ENCODE data around the gene P2RY11. TPM values are rescaled to one million over a fixed set of nuclear protein-coding genes. Genes with fewer than 3 reads are reported as not detected.

Gene P2RY11, protein sequence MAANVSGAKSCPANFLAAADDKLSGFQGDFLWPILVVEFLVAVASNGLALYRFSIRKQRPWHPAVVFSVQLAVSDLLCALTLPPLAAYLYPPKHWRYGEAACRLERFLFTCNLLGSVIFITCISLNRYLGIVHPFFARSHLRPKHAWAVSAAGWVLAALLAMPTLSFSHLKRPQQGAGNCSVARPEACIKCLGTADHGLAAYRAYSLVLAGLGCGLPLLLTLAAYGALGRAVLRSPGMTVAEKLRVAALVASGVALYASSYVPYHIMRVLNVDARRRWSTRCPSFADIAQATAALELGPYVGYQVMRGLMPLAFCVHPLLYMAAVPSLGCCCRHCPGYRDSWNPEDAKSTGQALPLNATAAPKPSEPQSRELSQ
- 27.7 and 31.1 TPM in 2 replicates for total RNA-seq

- intact Hi-C loops (cut with micrococcal nuclease) = loop anchor here (5.0 kb wide), 1 partner anchor 179 kb away; no protein-coding TSS in a partner anchor
Observed at GRCh38 chr19:10111405-10111811, at the start of gene P2RY11. TSS of gene P2RY11 (plus strand) at chr19:10111693. CDS start at chr19:10111722, 29 bp downstream.

GRCh38 chr19:10061717-10062310 is 49.7 kb upstream of the P2RY11 start:
- intact Hi-C loops (cut with micrococcal nuclease) = no loop called here

DNA sequence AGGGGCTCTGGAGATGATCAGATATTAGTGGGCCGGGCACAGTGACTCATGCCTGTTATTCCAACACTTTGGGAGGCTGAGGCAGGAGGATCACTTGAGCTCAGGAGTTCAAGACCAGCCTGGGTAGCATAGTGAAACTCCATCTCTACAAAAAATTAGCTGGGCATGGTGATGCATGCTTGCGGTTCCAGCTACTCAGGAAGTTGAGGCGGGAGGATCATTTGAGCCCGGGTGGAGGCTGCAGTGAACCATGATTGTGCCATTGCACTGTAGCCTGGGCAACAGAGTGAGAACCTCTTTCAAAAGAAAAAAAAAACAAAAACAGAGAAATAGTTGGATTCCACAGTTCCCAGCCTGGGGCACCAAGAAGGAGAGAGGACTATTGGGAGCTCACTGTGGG is 43.3 kb upstream of the P2RY11 start:
- intact Hi-C loops (cut with micrococcal nuclease) = no loop called here

DNA sequence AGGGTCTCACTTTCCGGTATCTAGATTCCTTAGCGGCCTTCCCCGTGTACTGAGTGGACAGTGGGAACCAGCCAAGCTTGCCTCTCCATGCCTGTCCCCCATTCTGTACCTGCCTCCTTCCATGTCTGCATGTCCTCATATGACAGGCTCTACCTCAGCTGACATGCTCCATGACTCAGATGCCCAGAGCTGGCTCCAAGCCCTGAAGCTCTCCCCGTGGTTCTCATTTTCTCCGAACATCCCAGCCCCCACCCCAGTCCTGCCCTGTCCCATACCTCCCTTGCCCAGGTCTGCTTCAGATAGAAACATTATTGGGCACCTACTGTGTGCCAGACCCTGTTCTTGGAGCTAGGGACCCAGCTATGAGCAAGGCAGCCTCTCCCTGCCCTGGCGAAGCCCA is 42.4 kb upstream of the P2RY11 start:
- intact Hi-C loops (cut with micrococcal nuclease) = no loop called here

- intact Hi-C loops (cut with micrococcal nuclease) = no loop called here
Observed at GRCh38 chr19:10070730-10071446, 40.6 kb upstream of the P2RY11 start.

DNA sequence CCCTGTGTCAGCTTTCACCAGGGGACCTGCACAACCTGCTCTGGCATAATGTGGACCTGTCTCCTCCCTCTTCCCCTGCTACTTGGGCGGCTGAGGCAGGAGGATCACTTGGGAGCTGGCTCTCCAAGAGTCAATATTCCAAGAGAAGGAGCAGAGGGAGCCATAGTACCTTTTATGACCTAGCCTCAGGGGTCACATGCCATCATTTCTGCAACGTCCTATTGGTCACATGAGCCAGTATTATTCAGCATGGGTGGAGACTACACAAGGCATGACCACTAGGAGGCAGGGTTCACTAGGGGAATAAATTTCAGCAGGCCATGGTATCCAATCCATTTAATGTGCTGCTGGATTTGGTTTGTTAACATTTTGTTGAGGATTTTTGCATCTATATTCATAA is 37.3 kb upstream of the P2RY11 start:
- intact Hi-C loops (cut with micrococcal nuclease) = loop anchor here (1.0 kb wide), 1 partner anchor 39 kb away; no protein-coding TSS in a partner anchor

DNA sequence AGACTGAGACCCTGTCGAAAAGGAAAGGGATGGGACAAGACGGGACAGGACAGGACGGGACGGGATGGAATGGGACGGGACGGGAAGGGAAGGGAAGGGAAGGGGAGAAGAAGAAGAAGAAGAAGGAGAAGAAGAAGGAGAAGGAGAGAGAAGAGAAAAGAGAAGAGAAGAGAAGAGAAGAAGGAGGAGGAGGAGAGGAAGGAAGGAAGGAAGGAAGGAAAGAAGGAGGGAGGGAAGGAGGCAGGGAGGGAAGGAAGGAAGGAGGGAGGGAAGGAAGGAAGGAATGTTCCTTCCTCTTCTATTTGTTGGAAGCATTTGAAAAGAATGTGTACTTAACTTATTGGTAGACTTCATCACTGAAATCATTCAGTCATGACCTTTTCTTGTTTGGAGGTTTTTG is 35.0 kb upstream of the P2RY11 start:
- intact Hi-C loops (cut with micrococcal nuclease) = no loop called here

GRCh38 chr19:10078329-10078728 is 33.2 kb upstream of the P2RY11 start:
- intact Hi-C loops (cut with micrococcal nuclease) = no loop called here

DNA sequence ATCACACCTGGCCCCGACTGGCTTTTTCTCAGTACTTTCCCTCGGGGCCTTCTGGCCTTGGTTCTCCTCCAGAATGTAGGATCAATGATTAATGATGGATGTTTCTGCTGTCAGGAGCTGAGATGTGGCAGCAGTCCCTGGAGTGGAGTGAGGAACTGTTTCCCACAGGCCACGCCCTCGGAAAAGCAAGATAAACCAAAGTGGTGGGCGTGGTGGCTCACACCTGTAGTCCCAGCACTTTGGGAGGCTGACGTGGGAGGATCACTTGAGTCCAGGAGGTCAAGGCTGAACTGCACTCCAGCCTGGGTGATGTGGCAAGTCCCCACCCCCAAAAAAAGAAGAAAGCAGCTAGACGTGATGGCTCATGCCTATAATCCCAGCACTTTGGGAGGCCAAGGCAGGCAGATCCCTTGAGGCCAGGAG is 32.5 kb upstream of the P2RY11 start:
- intact Hi-C loops (cut with micrococcal nuclease) = no loop called here

DNA sequence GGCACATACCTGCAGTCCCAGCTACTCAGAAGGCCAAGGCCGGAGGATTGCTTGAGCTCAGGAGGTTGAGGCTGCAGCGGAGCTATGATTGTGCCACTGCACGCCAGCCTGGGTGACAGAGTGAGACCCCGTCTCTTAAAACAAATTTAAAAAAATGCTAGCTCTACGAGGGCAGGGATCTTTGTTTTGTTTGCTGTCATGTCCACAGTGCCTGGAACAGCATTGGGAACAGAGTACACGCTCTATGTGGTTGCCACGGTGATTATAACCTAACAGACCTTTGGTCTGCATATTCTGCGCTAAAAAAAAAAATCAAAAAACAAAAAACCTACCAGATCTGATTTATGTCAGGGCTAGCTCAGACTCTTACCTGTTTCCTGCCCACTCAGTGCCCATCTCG is 27.6 kb upstream of the P2RY11 start:
- intact Hi-C loops (cut with micrococcal nuclease) = no loop called here

GRCh38 chr19:10084803-10085202 is 26.7 kb upstream of the P2RY11 start:
- intact Hi-C loops (cut with micrococcal nuclease) = no loop called here

GRCh38 chr19:10085641-10086590 is 25.6 kb upstream of the P2RY11 start, which contains the start of gene SHFL:
TSS of gene SHFL (plus strand) at chr19:10086317. CDS start at chr19:10086428, 111 bp downstream.
- intact Hi-C loops (cut with micrococcal nuclease) = loop anchor here (1.0 kb wide), 1 partner anchor 10 kb away; no protein-coding TSS in a partner anchor

- intact Hi-C loops (cut with micrococcal nuclease) = loop anchor here (1.0 kb wide), 1 partner anchor 10 kb away; no protein-coding TSS in a partner anchor
Observed at GRCh38 chr19:10086591-10087192, 24.8 kb upstream of the P2RY11 start.

DNA sequence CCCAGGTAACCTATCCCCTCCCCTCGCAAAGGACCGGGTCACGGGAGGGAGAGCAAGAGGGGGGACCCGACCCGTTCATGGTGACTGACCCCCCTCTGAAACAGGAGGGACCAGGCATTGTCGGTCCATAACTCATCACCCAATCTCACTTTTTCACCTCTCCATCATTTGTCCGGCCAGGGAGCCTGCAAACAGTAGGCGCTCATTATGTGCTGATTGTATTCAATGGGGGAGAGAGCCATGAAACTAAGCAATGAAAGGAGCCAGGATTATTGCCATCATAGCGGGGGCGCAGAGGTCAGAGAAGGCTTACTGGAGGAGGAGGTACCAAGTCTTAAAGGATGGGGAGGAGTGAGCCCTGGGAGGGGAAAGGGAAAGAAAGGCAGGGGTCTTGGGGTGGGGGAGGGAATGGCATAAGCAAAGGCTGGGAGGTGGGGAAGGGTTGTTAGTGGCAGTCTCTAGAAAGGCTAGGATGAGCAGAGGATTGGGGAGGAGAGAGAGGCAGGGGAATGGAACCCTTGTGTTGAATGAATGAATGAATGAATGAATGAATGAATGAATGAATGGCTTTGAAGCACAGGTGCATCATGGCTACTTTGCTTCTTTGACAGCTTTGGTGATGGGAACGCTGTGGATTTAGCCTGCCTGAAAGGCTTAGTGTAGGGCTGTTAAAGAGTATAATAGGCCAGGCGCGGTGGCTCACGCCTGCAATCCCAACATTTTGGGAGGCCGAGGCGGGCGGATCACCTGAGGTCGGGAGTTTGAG is 24.0 kb upstream of the P2RY11 start:
- intact Hi-C loops (cut with micrococcal nuclease) = no loop called here

DNA sequence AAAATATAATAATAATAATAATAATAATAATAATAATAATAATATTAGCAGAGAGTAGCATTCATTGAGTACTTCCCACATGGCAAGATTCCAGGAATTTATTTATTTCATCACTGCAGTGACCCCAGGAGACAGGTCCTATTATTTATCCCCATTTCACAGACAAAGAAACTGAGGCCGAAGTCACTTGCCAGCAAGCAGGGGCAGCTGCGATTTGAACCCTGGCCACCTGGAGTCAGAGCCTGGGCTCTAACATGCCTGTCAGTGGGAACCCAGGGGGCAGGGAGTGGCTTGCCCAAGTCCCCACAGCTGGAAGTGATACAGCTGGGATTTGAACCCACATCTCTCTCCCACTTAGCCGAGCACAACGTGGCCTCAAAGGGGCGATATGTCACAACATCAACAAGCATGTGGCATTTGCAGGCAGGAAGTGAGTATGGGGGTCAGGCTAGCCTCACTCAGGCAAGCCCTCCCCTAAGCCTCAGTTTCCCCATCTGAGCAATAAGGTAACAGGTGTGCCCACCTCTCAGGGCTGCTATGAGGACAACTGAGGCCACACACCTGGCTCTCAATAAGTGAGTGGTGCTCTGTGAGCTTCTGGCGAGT is 22.4 kb upstream of the P2RY11 start:
- intact Hi-C loops (cut with micrococcal nuclease) = no loop called here

GRCh38 chr19:10089801-10090375 is 21.6 kb upstream of the P2RY11 start:
- intact Hi-C loops (cut with micrococcal nuclease) = no loop called here

GRCh38 chr19:10091370-10091687 is 20.2 kb upstream of the P2RY11 start:
- intact Hi-C loops (cut with micrococcal nuclease) = no loop called here

DNA sequence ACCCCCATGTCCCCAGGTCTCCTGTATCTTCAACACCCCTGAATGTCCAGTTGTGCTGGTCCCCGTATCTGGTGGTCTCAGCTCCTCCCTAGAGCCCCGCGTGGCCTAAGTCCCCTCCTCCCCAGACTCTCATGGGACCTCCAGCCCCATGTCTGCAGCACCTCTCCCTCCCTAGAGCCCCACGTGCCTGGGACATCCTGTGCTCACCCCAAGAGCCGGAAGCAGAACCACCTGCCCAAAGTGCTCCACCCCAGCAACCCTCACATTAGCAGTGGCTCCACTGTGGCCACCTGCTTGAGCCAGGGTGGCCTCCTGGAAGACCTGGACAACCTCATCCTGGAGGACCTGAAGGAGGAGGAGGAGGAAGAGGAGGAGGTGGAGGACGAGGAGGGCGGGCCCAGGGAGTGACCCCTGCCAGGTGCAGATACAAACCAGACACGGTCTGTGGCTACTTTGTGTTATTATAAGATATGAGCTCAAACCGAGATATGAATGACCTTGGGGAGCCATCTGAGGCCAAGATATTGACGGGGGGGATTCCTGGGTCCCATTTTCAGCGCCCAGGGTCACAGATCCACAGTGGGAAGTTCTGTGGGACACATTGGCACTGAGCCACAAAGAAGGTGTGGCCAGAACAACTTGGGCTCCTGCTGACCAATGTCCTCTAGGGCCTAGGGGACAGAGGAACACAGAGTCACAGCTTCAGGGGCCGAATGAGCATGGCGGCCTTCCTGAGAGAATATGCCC is 19.4 kb upstream of the P2RY11 start:
- intact Hi-C loops (cut with micrococcal nuclease) = no loop called here

All from T-helper 2 cell treated with Interferon-gamma antibody and Interleukin-4, amounts not matched to agents 100 ng/mL and 5 ng/mL, for 36 hours (primary cell).